ACHN (cell line): ENCODE results near the gene ATP5F1C.

Source experiments
- DNase-seq: peaks from one replicate; pipeline ENCODE4 v3.0.0-alpha.2; 2015
- in situ Hi-C: cut with HindIII; loops from 2 replicates; pipeline ENCODE4 v1.10.0; 2017; ENCODE audit warnings: low sequenced_read_pairs, low pct_ligation_motif_present, low pct_unique_long_range_greater_than_20kb

Gene ATP5F1C

DNA sequence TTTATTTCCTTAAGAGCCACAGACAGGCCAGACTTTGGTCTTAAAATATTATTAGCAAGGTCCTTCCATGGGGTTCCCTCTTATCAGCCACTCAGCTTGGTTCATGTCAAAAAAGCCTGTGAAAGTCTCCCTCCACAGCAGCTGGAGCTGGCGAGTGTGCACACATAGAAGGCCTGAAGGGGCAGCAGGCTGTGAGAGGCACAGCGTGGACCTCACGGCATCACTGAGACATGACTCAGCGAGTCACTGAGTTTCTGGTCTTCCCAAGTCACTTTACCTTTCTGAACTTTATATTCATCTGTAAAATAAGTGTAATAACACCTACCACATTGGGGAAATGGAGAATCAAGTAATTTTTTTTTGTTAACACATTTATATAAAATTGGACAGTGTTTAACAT, 39.0 kb downstream of the ATP5F1C start:
- in situ Hi-C loops = no loop called here

DNA sequence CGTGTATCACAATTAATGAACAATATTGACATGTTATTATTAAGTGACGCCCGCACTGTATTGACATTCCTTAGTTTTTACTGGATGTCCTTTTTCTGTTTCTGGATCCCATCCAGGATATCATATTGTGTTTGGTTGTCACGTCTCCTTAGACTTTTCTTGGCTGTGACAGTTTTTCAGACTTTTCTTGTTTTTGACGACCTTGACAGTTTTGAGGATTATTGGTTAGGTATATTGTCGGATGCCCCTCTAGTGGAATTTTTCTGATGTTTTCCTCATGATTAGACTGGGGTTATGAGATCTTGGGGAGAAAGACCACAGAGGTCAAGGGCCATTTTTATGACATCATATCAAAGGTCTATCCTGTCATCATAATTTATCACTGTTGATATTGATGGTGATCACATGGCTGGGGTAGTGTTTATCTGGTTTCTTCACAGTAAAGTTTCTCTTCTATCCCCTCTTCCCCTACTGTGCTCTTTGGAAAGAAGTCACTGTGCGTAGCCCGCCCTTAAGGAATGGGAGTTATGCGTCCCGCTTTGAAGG, 41.4 kb downstream of the ATP5F1C start:
- in situ Hi-C loops = no loop called here
- no peak for DNase-seq

More for the DNA sequence above, 39.0 kb downstream of the ATP5F1C start:
- peak; percentile 67 for DNase-seq

- no peak for DNase-seq
- in situ Hi-C loops = no loop called here
These were observed 44.1 kb downstream of the ATP5F1C start for GRCh38 chr10:7832060-7832459.

- in situ Hi-C loops = no loop called here
These were observed 45.2 kb downstream of the ATP5F1C start for GRCh38 chr10:7833210-7833609.

GRCh38 chr10:7834262-7834661, 46.3 kb downstream of the ATP5F1C start:
- in situ Hi-C loops = no loop called here
- DNase-seq = no peak

More at GRCh38 chr10:7833210-7833609, 45.2 kb downstream of the ATP5F1C start:
- no peak for DNase-seq

DNA sequence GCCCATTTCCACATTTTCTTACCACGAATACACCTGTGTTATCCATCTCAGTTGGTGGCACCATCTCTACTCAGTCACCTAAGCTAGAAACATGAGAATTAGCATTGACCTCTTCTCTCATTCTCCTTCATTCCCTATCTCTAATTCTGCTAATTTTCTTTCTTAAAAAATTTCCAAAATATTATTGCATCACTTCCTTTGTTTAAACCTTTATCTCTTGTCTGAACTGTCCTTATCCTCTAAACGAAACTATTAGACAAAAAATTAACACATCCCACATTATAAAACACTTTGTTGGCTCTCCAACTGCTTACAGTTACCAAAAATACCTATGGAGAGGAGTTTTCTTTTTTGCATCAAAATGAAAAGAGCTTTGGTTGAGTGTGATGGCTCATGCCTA, 48.6 kb downstream of the ATP5F1C start:
- no peak for DNase-seq
- in situ Hi-C loops = no loop called here

DNA sequence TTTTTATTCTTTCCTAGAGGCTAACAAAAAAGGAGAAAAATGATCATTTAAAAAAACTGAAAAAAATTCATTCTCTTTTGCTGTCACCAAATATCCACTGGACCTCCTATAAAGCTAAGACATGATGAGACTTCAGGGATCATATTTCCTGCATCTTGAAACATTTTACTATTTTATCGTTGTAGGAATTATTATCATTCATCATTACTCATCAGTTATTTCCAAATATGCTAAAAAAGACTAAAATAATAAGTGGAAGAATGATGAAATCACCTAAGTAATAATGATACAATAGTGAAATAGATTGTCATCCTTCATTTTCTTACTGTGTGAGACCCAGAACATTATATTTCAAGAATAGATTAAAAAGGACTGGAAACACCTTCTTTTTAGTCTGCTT, 58.6 kb downstream of the ATP5F1C start:
- no peak for DNase-seq
- in situ Hi-C loops = no loop called here

DNA sequence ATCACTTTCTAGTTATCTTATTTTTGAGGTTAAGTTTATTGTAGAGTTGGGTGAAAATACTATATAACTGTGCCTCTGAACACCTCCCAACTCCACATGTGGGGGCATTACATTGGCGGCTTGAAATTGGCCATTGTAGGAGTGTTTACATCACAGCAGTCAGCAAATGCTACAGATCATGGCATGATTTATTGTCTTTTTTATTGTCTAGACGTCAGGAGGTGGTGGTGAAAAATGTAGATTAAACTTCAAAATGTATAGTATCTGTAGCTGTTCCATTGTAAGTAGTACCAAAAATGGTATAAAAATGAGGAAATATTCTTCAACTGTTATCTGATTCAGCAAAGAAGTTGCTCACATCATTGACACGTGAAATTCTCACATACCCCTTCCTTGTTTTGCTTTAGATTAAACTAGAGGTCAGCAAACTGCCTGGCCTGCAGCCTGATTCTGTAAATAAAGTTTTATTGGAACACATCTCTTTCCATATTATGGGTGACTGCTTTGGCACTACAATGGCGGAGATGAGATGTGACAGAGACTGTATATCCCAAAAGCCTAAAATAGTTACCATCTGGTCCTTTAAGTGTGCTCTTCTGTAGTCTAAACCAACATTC, 65.4 kb downstream of the ATP5F1C start:
- in situ Hi-C loops = no loop called here
- DNase-seq = no peak

GRCh38 chr10:7853890-7854289, 65.9 kb downstream of the ATP5F1C start:
- in situ Hi-C loops = no loop called here
- DNase-seq = peak; percentile 17

- no peak for DNase-seq
- in situ Hi-C loops = no loop called here
These were observed 67.2 kb downstream of the ATP5F1C start for GRCh38 chr10:7855205-7855604.

DNA sequence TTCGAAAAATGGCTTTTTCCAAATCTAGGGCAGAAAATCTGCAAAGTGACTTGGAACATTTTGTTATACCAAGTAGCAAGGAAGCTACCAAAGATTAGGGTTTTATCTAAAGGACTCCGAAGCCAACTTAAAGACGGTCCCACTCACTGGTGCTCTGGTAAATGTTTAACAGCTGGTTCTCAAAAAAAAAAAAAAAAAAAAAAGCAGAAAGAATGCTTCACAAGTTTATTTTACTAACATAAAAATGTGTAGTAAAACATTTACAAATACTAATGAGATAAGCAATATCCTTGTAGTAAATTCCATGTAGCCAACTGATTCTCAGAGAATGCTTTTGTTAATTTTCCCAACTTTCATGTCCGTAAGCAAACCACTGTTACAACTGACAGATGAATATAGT, 68.7 kb downstream of the ATP5F1C start:
- in situ Hi-C loops = no loop called here
- DNase-seq = no peak

DNA sequence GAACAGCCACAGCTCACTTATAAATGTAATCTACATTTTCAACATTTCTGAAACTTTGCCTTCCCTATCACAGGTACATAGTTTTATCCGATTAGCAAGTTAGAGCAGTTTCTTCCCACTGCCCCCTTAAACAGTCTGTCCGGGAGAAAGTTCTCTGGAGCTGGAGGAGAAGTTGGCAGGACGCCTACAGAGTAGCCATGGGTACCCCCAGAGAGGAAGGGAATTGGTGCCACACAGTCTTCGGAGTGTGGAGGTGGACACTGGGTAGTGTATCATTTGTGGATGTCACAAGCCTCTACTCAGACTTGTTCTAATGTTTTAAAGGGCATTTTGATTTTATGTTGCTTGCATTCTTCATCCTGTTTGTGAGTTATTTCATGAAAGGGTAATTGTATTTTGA, 69.3 kb downstream of the ATP5F1C start:
- in situ Hi-C loops = no loop called here
- DNase-seq = peak; percentile 8
